Parathyroid adenoma (tissue), 2 donors: Measurements from ENCODE around the gene SYNDIG1.

Experiments used
- H2AFZ ChIP-seq: fragments of 300-600 bp; sonication (generic); one replicate; pipeline ENCODE4 v1.7.0; 2017; ENCODE audit warnings: antibody characterized with exemption, mild to moderate bottlenecking
- H3K27ac ChIP-seq: fragments of 300-600 bp; sonication (generic); one replicate; pipeline ENCODE4 v1.7.0; 2017
- H3K27me3 ChIP-seq: fragments of 300-600 bp; sonication (generic); one replicate; pipeline ENCODE4 v1.7.0; 2017; ENCODE audit warnings: low read length; ENCODE audit not compliant: control insufficient read depth, insufficient read depth
- H3K36me3 ChIP-seq: fragments of 300-600 bp; sonication (generic); one replicate; pipeline ENCODE4 v1.7.0; 2017; ENCODE audit warnings: low read length; ENCODE audit not compliant: control insufficient read depth, insufficient read depth
- H3K4me1 ChIP-seq: fragments of 300-600 bp; sonication (generic); one replicate; pipeline ENCODE4 v1.7.0; 2017; ENCODE audit warnings: control low read depth
- H3K4me2 ChIP-seq: fragments of 300-600 bp; sonication (generic); one replicate; pipeline ENCODE4 v1.7.0; 2017; ENCODE audit warnings: low read length
- H3K4me3 ChIP-seq: fragments of 300-600 bp; sonication (generic); one replicate; pipeline ENCODE4 v1.7.0; 2017; ENCODE audit warnings: low read depth, low read length
- H3K79me2 ChIP-seq: fragments of 300-600 bp; sonication (generic); one replicate; pipeline ENCODE4 v1.7.0; 2017; ENCODE audit warnings: control low read depth
- H3K9ac ChIP-seq: fragments of 300-600 bp; sonication (generic); one replicate; pipeline ENCODE4 v1.7.0; 2017; ENCODE audit warnings: mild to moderate bottlenecking
- H3K9me3 ChIP-seq: fragments of 300-600 bp; sonication (generic); one replicate; pipeline ENCODE4 v1.7.0; 2017; ENCODE audit warnings: low read length; ENCODE audit not compliant: control insufficient read depth
- CTCF ChIP-seq: fragments of 300-600 bp; sonication (generic); IDR thresholded peaks from one replicate; pipeline ENCODE4 v1.7.0; 2017; ENCODE audit warnings: antibody characterized with exemption, mild to moderate bottlenecking
- donor health status: primary hyperparathyroidism.

Gene SYNDIG1

GRCh38 chr20:24649787-24650490 is 180.5 kb downstream of the SYNDIG1 start:
- TF ChIP-seq CTCF: no peak
- no peak overlapping the region for H3K4me3 ChIP-seq
- H3K27ac ChIP-seq: no peak overlapping the region
- H3K4me1 ChIP-seq: peaks cover 5% of the 10 kb centered on the region
- H3K9ac ChIP-seq: no peak overlapping the region
- no peak overlapping the region for H2AFZ ChIP-seq
- no peaks in the 10 kb centered on the region for H3K27me3 ChIP-seq
- H3K4me2 ChIP-seq: no peak overlapping the region
- no peaks in the 10 kb centered on the region for H3K79me2 ChIP-seq
- no peaks in the 10 kb centered on the region for H3K36me3 ChIP-seq
- H3K9me3 ChIP-seq: no peaks in the 10 kb centered on the region

GRCh38 chr20:24651171-24651975 is 181.9 kb downstream of the SYNDIG1 start:
- H3K9me3 ChIP-seq: no peaks in the 10 kb centered on the region
- TF ChIP-seq CTCF: no peak
- no peaks in the 10 kb centered on the region for H3K36me3 ChIP-seq
- H3K27ac ChIP-seq: no peak overlapping the region
- no peaks in the 10 kb centered on the region for H3K27me3 ChIP-seq
- H3K4me1 ChIP-seq: peaks cover 5% of the 10 kb centered on the region
- H3K4me3 ChIP-seq: no peak overlapping the region
- no peak overlapping the region for H2AFZ ChIP-seq
- no peak overlapping the region for H3K9ac ChIP-seq
- H3K4me2 ChIP-seq: no peak overlapping the region
- H3K79me2 ChIP-seq: no peaks in the 10 kb centered on the region

GRCh38 chr20:24651976-24652345 is 182.5 kb downstream of the SYNDIG1 start:
- Histone ChIP-seq H3K4me3 (no peak overlapping the region), H3K27ac (no peak overlapping the region), H3K27me3 (no peaks in the 10 kb centered on the region), H3K9ac (no peak overlapping the region), H3K79me2 (no peaks in the 10 kb centered on the region), H3K4me2 (no peak overlapping the region), H3K36me3 (no peaks in the 10 kb centered on the region), H3K9me3 (no peaks in the 10 kb centered on the region), H2AFZ (no peak overlapping the region), H3K4me1 (peaks cover 5% of the 10 kb centered on the region)
- TF ChIP-seq CTCF: no peak

- Histone ChIP-seq H3K4me3 (no peak overlapping the region), H3K27me3 (no peaks in the 10 kb centered on the region), H2AFZ (no peak overlapping the region), H3K79me2 (no peaks in the 10 kb centered on the region), H3K27ac (no peak overlapping the region), H3K4me2 (no peak overlapping the region), H3K36me3 (no peaks in the 10 kb centered on the region), H3K9me3 (no peaks in the 10 kb centered on the region), H3K9ac (no peak overlapping the region), H3K4me1 (peaks cover 5% of the 10 kb centered on the region)
- TF ChIP-seq CTCF: no peak
These were observed 183.9 kb downstream of the SYNDIG1 start for GRCh38 chr20:24653306-24653705.
